Measurements from ENCODE around the gene FAM168A.

DNA sequence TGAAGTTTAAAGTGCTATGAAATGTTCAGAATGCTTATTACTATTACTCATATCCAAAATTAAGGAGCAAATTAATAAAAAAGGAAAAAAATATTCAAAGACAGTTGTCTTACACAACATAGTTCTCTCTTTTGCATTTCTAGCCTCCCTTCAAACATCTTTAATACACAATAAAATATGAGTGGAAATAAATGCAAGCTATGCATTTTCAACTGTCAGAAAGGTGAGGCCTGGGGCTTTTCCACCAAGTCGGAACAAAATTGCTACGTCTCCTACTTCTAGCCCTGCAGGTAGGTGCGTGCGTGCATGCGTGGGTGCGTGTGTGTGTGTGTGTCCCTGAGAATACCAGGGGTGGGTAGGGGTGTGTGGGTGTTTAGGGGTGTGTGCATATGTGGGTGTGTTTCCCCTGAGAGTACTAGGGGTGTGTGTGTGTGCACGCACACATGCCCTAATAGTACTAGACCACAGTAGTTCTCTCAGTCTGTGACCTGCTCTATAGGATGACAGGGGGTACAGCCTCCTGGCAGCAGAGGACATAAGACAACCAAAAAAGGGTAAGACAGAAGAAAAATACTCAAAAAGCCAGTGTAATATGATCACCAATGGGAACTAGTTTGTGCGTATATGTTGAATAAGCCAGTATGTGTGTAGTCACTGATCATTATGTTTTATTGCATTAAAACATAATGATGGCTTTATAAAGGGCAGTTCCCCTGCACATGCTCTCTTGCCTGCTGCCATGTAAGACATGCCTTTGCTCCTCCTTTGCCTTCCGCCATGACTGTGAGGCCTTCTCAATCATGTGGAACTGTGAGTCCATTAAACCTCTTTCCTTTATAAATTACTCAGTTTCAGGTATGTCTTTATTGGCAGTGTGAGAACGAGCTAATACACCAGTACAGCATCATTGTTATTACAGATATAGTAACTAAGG, 89.4 kb downstream of the FAM168A start:
- TF ChIP-seq FOXK2 (conservative IDR thresholded peaks at IDR 0.05 in 1 of 2, IDR thresholded peaks at IDR 0.05 in 1 of 2; ENCODE audit: low read depth in 2 of 2) = no peak
- no peak for TF ChIP-seq NFE2L1 (tag; IDR thresholded peaks at IDR 0.05; ENCODE audit: borderline replicate concordance, low read depth)
- no peak for TF ChIP-seq MTA3 (IDR thresholded peaks at IDR 0.05; ENCODE audit: borderline replicate concordance)
- no peak for TF ChIP-seq POLR2A (conservative IDR thresholded peaks at IDR 0.05)
- TF ChIP-seq FOS (IDR thresholded peaks at IDR 0.05; ENCODE audit: extremely low read depth, insufficient read length) = no peak
- TF ChIP-seq, protein P1, sequence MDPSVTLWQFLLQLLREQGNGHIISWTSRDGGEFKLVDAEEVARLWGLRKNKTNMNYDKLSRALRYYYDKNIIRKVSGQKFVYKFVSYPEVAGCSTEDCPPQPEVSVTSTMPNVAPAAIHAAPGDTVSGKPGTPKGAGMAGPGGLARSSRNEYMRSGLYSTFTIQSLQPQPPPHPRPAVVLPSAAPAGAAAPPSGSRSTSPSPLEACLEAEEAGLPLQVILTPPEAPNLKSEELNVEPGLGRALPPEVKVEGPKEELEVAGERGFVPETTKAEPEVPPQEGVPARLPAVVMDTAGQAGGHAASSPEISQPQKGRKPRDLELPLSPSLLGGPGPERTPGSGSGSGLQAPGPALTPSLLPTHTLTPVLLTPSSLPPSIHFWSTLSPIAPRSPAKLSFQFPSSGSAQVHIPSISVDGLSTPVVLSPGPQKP (CRISPR knock-in tag; IDR thresholded peaks at IDR 0.05) = no peak
